Glutamatergic neuron (in vitro differentiated cells): ENCODE data around the gene PPP2R2D. TPM values are rescaled to one million over a fixed set of nuclear protein-coding genes. Genes with fewer than 3 reads are reported as not detected.
A peak's percentile ranks its signal among the peaks of the same experiment; 100 is the strongest.
"Not testable (repeated sequence)": the region's sequence is repeated elsewhere in the genome, so short reads cannot be mapped to it uniquely, and the experiment has no call there.

Experiments used
- DNase-seq: peaks from one replicate; pipeline ENCODE4 v3.0.0; 2022
- H3K27ac Mint-ChIP-seq: one replicate; pipeline ENCODE4 v1.8.0; 2020; ENCODE audit warnings: mild to moderate bottlenecking, mixed read lengths, inconsistent platforms; ENCODE audit not compliant: unreplicated experiment
- H3K27me3 Mint-ChIP-seq: one replicate; pipeline ENCODE4 v1.8.0; 2020; ENCODE audit warnings: mild to moderate bottlenecking, moderate library complexity, mixed read lengths, inconsistent platforms; ENCODE audit not compliant: unreplicated experiment
- H3K36me3 Mint-ChIP-seq: one replicate; pipeline ENCODE4 v1.8.0; 2020; ENCODE audit warnings: mild to moderate bottlenecking, mixed read lengths, inconsistent platforms; ENCODE audit not compliant: unreplicated experiment
- H3K4me1 Mint-ChIP-seq: one replicate; pipeline ENCODE4 v1.8.0; 2020; ENCODE audit warnings: mild to moderate bottlenecking, low read depth, mixed read lengths, inconsistent platforms; ENCODE audit not compliant: unreplicated experiment
- H3K4me3 Mint-ChIP-seq: one replicate; pipeline ENCODE4 v1.8.0; 2020; ENCODE audit warnings: mild to moderate bottlenecking, mixed read lengths, inconsistent platforms; ENCODE audit not compliant: unreplicated experiment
- H3K9me3 Mint-ChIP-seq: one replicate; pipeline ENCODE4 v1.8.0; 2020; ENCODE audit warnings: mild to moderate bottlenecking, moderate library complexity, mixed read lengths, inconsistent platforms; ENCODE audit not compliant: unreplicated experiment
- CTCF ChIP-seq: fragments of 200-600 bp; sonication (generic); IDR thresholded peaks from one replicate; pipeline ENCODE4 v1.5.0; 2021; ENCODE audit not compliant: partially characterized antibody, unreplicated experiment
- total RNA-seq: library from RNA; stranded (reverse); fragmentation: NEBNext Ultra II Directional; extraction: Animal tissue kit (Norgen Biotek cat#: 25700); gene quantifications from one replicate; pipeline ENCODE4 v1.2.1, GENCODE V29; 2021; ENCODE audit not compliant: unreplicated experiment

Gene PPP2R2D
- total RNA-seq, 1 donor from 2014 or later: 42.8 TPM

- Mint-ChIP-seq H3K9me3 (peaks cover 6% of the 10 kb centered on the region), H3K4me1 (peaks cover 21% of the 10 kb centered on the region), H3K36me3 (peaks cover 6% of the 10 kb centered on the region), H3K27me3 (peaks cover 3% of the 10 kb centered on the region), H3K4me3 (no peak overlapping the region), H3K27ac (no peak overlapping the region)
- no peak for DNase-seq
- no peak for TF ChIP-seq CTCF
Measured at GRCh38 chr10:131912620-131913019, 11.8 kb downstream of the PPP2R2D start.

GRCh38 chr10:131915484-131915883 is 14.7 kb downstream of the PPP2R2D start:
- Mint-ChIP-seq H3K4me1 (peaks cover 15% of the 10 kb centered on the region), H3K36me3 (peaks cover 16% of the 10 kb centered on the region), H3K4me3 (no peak overlapping the region), H3K9me3 (no peaks in the 10 kb centered on the region), H3K27ac (no peak overlapping the region), H3K27me3 (peaks cover 6% of the 10 kb centered on the region)
- no peak for TF ChIP-seq CTCF
- no peak for DNase-seq

GRCh38 chr10:131915990-131916766 is 15.4 kb downstream of the PPP2R2D start:
- H3K4me3 Mint-ChIP-seq: peak overlapping the region; percentile 11
- H3K4me1 Mint-ChIP-seq: peaks cover 19% of the 10 kb centered on the region
- H3K27ac Mint-ChIP-seq: no peak overlapping the region
- no peaks in the 10 kb centered on the region for H3K9me3 Mint-ChIP-seq
- H3K27me3 Mint-ChIP-seq: peaks cover 6% of the 10 kb centered on the region
- H3K36me3 Mint-ChIP-seq: peaks cover 16% of the 10 kb centered on the region
- TF ChIP-seq CTCF: no peak
- no peak for DNase-seq

- Mint-ChIP-seq H3K36me3 (peaks cover 16% of the 10 kb centered on the region), H3K4me3 (peak overlapping the region; percentile 11), H3K4me1 (peaks cover 17% of the 10 kb centered on the region)
- not testable (repeated sequence) for H3K27ac Mint-ChIP-seq, H3K27me3 Mint-ChIP-seq, H3K9me3 Mint-ChIP-seq, DNase-seq
Measured at GRCh38 chr10:131916767-131917160, 16.0 kb downstream of the PPP2R2D start.

GRCh38 chr10:131917496-131917895 is 16.7 kb downstream of the PPP2R2D start:
- not testable (repeated sequence) for H3K27me3 Mint-ChIP-seq, H3K27ac Mint-ChIP-seq, DNase-seq, H3K4me3 Mint-ChIP-seq, H3K9me3 Mint-ChIP-seq
- H3K4me1 Mint-ChIP-seq: peaks cover 17% of the 10 kb centered on the region
- peaks cover 12% of the 10 kb centered on the region for H3K36me3 Mint-ChIP-seq

GRCh38 chr10:131919461-131919860 is 18.7 kb downstream of the PPP2R2D start:
- Mint-ChIP-seq H3K4me1 (peaks cover 10% of the 10 kb centered on the region), H3K36me3 (peaks cover 11% of the 10 kb centered on the region)
- not testable (repeated sequence) for DNase-seq, H3K4me3 Mint-ChIP-seq, H3K27ac Mint-ChIP-seq, H3K27me3 Mint-ChIP-seq, H3K9me3 Mint-ChIP-seq
